Iris pigment epithelial cell (primary cell): Measurements from ENCODE around the gene KRT9.

ENCODE experiments used
- DNase-seq: peaks from one replicate; pipeline ENCODE4 v3.0.0-alpha.2; 2011; ENCODE audit warnings: low read depth

KRT9 gene

DNA sequence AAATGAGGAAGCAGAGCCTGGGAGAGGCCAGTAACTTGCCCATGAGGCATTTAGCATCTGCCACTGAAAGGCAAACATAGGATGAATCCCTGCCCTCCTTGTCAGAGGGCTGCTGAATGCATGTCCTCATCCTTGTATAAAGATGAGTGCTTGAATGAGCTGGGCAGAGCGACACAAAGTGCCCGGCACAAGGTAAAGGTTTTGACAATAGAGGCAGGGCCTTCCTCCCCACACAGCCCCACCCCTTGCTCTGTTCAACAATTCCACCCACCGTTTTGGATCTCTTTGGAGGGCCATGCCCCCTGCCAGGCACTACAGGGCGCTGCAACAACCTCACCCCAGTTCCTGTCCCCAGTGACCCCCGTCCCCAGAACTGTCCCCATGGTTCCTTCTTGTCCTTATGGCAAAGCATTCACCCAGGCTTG is 42.4 kb downstream of the KRT9 start:
- DNase-seq = no peak

DNA sequence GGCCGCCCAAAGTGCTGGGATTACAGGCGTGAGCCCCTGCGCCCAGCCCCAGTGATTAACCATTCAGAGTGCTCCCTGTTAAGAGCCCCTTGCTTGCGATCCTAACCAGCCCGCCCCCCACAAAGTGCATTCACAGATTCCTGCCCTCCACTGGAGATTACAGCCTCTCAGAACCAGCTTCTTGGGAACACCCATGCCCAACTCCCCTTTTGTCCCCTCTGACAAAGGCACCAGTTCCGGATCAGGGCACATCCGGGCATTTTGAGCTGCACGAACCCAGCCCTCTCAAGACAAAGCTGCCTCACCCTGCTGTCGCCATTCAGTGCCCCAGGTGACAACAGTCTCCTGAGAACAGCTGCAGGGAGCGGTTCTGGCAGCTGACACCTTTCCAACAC is 42.9 kb downstream of the KRT9 start:
- no peak for DNase-seq

DNA sequence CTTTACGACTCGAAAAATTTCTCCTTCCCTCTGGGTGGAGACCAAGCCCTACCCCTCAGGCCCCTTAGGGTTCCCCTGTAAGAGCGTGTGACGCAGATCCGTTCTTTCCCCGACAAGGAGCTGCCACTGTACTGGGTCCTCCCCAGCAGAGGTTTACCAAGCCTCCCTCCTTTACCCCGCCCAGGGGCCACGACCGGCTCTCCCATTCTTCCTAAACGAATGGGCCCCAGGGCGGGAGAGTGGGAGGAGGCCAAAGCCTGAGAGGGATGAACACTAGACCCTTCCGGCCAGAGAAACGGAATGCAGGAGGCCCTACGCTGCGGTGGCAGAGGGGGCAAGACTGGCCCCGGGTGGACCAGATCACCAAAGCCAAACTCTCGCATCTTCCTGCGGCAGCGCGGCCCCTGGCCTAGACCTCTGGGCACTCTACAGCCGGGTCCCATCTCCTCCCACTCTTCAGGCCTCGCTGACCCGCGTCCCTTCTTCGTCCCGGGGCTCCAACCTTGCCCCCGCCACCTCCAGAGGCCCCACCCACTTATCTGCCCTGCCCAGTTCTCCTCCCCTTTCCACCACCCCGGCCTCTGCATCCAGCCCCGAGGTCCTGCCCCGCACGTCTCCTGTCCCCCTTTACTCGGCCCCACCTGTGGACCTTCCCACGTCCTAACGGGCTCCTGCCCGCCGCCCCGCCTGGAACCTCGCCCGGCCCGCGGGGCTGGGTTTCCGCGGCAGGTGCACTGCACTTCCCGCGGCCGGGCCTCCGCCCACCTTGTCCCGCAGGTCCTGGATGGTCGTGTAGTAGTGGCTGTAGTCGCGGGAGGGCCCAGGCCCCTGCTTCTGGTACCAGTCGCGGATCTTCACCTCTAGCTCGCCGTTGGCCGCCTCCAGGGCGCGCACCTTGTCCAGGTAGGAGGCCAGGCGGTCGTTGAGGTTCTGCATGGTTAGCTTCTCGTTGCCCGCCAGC is 44.5 kb downstream of the KRT9 start:
- no peak for DNase-seq

DNA sequence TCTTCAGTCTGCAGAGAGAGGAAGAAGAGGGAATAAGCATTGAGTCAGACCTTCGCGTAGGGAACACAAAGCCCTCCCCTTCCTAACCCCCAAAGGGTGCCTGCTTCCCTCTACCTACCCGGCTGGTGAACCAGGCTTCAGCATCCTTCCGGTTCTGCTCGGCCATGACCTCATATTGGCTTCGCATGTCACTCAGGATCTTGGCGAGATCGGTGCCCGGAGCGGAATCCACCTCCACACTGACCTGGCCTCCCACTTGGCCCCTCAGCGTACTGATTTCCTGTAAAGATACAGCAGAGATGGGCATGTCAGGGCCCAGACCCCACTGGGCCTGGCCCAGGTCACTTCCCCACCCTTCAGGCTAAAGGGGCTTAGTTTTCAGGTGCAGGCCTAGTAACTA is 47.6 kb downstream of the KRT9 start:
- no peak for DNase-seq

DNA sequence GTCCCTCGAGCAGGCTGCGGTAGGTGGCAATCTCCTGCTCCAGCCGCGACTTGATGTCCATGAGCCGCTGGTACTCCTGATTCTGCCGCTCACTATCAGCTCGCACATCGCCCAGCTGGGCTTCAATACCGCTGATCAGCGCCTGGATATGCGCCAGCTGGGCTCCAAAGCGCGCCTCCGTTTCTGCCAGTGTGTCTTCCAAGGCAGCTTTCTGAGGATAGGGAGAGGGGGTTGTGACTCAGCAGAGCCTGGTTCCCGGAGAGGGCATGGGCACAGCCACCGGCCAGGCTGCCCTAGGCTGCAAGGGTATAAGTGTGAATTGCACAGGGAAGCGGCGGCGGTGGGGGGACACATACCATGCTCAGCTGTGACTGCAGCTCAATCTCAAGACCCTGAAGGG is 48.1 kb downstream of the KRT9 start:
- no peak for DNase-seq

DNA sequence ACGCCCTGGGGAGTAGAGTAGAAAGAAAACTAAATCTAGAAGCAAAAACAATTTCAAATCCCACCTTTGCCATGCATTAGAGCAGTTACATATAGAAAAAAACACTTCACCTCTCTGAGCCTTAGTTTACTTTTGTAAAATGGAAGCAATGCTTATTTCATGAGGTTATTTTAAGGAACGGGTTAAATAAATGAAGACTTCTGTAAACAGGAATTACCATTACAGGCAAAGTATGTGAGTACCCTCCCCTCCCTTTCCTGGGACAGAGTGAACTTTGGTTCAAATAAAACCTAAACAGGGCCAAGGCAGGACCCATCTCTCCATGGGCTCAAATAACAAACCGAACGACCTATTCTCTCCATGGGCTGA is 48.6 kb downstream of the KRT9 start:
- no peak for DNase-seq

DNA sequence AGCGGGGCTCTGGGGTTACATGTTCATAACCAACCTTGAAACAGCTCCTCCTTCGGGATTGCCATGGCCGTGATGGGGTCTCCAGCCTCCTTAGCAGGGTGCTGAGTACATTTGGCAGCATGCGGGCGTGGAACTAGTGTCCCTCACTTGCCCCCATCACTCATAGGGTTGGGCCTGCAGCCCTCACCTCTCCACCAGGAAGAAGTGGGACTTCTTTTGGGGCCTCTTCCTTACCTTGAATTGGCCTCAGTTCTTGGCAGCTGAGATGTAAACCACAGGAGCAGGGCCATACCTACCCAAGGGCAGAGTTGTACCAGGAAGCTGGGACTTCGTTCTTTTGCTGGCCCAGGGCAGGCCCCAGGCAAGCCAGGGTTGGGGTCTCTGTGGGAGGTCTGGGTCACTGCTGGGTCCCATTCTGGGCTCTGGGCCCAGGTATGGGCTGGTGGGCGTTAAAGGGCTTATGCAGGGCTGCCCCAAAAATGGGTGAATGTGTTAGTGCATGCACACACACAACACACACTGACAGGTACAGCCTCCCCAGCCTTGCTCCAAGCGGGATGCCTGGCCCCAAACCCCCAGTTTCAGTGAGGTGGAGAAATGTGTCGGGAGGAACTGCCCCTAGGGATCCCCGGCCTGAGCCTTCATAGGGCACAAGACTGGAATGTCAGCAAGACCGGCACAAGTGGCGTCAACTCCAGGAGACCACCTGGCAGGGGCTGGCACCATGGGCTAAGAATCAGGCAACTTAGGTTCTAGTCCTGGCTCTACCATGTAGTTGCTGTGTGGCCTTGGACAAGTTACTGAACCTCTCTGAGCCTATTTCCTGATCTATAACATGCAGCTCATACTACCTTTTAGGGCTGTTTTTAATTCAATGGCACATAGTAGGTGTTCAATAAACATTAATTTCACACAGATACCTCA is 49.3 kb downstream of the KRT9 start:
- DNase-seq = no peak

DNA sequence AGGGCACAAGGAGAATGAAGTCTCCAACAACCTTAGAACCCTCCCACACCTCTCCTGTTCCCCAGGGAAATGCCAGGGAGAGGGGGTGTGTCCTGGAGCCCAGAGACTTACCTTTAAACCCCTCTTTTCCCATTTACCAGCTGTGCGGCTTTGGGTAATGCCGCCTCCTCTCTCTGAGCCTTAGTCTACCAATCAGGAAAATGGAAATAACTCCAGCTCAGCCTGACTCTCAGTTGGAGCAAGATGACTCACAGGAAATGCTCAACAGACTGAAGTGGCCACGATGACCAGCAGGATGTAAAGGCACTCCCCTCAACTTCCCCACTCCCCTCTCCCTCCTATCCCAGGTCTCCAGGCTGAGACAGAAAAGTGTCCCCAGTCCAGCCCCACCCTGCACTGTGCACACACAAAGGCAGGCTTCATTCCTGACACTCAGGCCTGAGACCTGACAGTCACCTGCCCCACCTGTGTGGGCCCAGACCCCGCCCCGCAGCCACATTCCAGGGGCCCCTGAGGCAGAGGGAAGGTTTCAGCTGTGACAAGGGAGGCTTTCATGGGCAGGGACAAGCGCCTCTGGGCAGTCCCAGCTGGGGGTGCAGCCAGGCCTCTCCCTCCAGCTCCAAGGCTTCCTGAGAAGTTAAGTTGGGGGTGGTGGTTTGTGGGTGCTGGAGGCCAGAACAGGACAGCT is 50.1 kb downstream of the KRT9 start:
- DNase-seq = peak; percentile 92

DNA sequence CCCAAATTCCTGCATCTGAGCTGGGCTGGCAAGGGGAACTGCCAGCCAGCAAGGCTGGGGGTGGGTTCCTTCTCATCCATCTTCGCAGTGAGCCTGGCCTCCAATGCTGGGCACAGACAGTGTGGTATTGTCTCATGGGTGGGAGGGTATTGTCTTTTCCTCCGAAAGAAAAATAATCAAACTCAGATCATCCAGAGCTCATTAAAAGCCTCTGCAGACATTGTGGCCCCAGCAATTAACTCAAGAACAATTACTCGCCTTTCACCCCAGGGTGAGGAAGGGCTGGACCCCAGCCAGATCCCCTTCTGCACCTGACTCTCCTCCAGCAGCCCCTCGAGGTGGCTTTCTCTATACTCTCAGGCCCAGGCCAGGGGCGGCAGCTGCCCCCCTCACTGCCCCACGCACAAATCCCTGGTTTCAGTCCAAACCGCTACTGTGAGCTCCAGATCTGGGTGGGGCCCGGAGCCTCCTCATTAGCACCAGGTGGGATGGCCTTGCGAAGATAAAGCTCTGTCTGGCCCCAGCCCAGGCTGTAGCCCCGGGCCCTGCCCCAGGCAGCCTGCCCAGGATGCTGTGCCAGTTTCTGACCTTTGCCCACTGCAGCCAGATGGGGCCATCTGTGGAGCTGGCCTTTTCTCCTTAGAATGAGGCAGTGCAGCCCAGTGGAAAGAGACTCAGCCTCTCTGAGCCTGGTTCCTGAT is 50.9 kb downstream of the KRT9 start:
- no peak for DNase-seq

DNA sequence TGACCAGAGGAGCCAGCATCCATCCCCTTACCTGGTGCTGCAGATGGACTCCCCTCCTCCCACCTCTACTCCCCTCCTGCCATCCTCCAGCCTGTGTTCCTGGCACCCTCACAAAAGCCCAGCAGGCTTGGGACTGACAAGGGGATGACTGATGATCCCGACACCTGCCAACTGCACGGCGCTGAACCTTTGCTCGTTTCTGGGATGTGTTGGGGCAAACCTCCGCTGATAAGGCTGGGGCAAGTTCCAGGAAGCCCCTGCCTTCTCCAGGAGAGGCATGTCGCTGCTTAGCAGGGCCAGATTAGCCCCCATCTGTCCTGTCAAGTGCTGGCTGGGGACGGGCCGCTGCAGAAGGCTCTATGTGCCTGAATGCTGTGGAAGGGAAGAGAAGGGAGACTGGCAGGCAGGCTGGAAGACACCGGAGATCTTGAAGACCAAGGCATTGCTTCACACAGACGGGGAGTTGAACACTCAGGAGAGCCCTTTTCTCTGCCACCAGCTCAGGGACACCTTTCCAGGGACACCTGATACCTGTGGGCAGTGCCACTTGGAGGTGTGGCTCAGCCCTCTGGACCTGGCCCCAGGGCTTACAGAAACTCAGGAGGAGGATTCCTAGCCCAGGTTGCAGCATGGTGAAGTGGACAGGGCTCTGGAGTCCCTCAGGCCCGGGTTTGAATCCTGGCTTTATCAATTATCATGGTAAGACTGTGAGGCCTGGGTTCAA is 52.2 kb downstream of the KRT9 start:
- no peak for DNase-seq

DNA sequence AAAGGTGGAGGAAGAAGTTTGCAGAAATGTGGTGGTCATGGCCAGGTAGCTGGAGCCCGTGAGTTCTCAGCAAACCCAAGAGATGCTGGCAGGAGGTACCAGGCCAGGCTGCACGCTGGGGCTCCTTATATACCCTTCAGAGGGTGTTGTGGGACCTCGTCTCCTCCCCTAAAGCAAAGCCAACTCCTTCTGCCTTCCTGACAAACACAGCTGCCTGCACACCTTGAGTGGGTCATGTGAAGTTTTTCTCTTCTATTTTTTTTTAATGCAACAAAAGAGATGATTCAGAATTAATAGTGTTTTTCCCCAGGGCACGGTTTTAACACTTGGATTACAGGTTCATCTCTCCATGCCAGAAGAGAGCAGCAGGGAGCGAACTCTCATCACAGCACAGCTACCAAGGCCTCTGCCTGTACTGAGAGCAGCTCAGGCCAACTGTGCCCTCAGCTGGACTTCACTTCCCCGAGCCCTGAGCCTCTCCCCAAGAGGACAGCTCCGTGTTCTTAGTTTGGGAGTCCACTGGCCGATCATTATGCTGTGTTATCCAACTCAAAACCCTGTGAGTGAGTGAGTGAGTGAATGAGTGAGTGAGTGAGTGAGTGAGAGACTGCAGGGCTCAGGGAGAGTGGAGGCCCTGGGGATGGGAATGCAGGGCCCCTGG is 52.9 kb downstream of the KRT9 start, which contains the start of gene KRT15:
Gene KRT15 (minus strand): TSS at position 102 of the 661 bp plus-strand sequence. CDS start 63 bp downstream, at position 39.
- no peak for DNase-seq

DNA sequence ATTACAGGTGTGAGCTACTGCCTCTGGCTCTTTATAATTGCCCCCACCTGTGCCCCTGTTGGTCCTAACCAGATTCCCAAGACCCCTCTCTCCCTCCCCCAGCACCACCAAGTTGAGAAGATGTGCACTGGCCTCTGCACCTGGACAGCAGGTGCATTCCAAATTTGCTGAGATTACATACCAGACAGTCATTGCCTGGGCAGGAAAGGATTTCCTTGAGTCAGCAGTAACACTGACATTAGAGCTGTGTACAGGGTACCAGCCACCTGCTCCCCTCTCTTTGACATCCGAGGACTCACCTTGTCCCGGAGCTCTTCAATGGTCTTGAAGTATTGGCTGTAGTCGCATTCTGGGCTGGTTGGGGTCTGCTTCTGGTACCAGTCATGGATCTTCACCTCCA is 53.8 kb downstream of the KRT9 start:
- DNase-seq = no peak

DNA sequence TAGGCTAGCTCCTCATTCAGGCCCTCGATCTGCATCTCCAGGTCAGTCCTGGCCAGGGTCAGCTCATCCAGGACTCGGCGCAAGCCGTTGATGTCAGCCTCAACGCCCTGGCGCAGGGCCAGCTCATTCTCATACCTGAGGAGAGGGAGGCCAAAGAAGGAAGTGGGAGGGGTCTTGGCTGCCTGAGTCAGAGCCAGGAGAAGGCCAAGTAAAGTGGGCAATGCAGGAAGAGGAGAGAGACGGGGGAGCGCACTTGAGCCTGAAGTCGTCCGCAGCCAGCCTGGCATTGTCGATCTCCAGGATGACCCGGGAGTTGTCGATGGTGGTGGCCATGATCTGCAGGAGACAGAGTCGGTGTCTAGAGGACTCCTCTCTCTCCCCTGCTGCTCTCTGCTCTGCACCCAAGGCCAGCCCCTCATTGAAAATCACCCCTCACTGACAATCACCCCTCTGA is 55.0 kb downstream of the KRT9 start:
- no peak for DNase-seq

DNA sequence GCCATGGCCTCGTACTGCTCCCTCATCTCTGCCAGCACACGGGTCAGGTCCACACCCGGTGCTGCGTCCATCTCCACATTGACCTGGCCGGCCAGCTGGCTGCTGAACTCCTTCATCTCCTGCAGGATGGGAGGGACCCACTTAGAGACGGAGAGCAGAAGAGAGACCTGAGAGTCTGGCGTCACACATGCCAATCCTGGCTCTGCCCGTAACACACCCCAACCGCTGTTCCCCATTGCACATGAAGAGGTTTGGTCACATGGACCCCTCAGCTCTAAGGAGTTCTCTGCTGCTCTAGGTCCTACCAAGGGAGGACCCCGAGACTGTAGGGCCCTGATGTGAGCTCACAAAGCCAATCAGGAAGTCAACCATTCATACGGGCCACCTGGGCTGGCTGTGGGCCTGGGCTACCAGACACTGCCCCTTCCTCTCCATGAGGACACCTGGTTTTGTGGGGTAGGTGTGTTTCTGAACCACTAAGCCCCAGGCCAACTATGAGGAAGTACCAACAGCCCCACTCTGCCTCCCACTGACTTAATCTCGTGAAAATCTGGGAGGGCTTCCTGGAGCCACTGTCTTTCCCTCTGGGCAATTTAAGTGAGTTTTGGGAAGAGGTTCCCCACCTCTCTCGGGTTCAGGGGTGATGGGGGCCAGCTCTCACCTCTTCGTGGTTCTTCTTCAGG is 55.6 kb downstream of the KRT9 start:
- DNase-seq = no peak
